MCF 10A (cell line): Measurements from ENCODE around the gene RPAP2. TPM values are rescaled to one million over a fixed set of nuclear protein-coding genes. Genes with fewer than 3 reads are reported as not detected.

ENCODE experiments used
- BruUV-seq: library from RNA; stranded (reverse); fragments of 400-500 nt; replicated peaks from 2 replicates; lab custom pipeline; 2021; lab: Mats Ljungman, UMichigan
- CTCF ChIA-PET: fragments of 300-600 bp; sonication (Branson Sonifier 250); formaldehyde crosslinking; extraction: SDS; loops from one replicate; lab custom pipeline; 2021; ENCODE audit warnings: antibody characterized with exemption, inconsistent platforms; lab: Yijun Ruan, JAX
- POLR2A ChIA-PET: fragments of 300-600, 350-650 bp; sonication (Branson Sonifier 250); formaldehyde crosslinking; extraction: SDS; loops from one replicate; lab custom pipeline; 2020; ENCODE audit warnings: antibody characterized with exemption, inconsistent platforms; lab: Yijun Ruan, JAX
- DNase-seq: peaks from one replicate; pipeline ENCODE4 v3.0.0-alpha.2; 2018; ENCODE audit not compliant: unreplicated experiment
- H3K27ac Mint-ChIP-seq: one replicate; pipeline ENCODE4 v1.8.0; 2022; ENCODE audit warnings: mild to moderate bottlenecking, low read depth, mixed read lengths; ENCODE audit not compliant: unreplicated experiment
- H3K27me3 Mint-ChIP-seq: one replicate; pipeline ENCODE4 v1.8.0; 2022; ENCODE audit warnings: mixed read lengths; ENCODE audit not compliant: insufficient read depth, unreplicated experiment
- H3K36me3 Mint-ChIP-seq: one replicate; pipeline ENCODE4 v1.8.0; 2022; ENCODE audit warnings: mild to moderate bottlenecking, moderate library complexity, mixed read lengths; ENCODE audit not compliant: insufficient read depth, unreplicated experiment
- H3K4me1 Mint-ChIP-seq: one replicate; pipeline ENCODE4 v1.8.0; 2022; ENCODE audit warnings: mixed read lengths; ENCODE audit not compliant: insufficient read depth, unreplicated experiment
- H3K4me3 Mint-ChIP-seq: one replicate; pipeline ENCODE4 v1.8.0; 2022; ENCODE audit warnings: mild to moderate bottlenecking, moderate library complexity, mixed read lengths; ENCODE audit not compliant: unreplicated experiment
- H3K9me3 Mint-ChIP-seq: one replicate; pipeline ENCODE4 v1.8.0; 2022; ENCODE audit warnings: mixed read lengths; ENCODE audit not compliant: unreplicated experiment
- intact Hi-C: fragments of 100-400 bp; cut with micrococcal nuclease; formaldehyde crosslinking; loops from 2 replicates; pipeline ENCODE4 v1.14.1; 2022
- total RNA-seq: library from RNA; stranded (reverse); gene quantifications from 2 replicates; pipeline ENCODE4 v1.2.3, GENCODE V29; 2022
- TF ChIP-seq, protein P1 (sequence below): fragments of 200-600 bp; IDR thresholded peaks from one replicate; pipeline ENCODE4 v1.8.0; 2022; ENCODE audit warnings: antibody characterized with exemption, mild to moderate bottlenecking; ENCODE audit not compliant: unreplicated experiment

RPAP2 gene
- total RNA-seq, 1 experiment from 2014 or later, result 26.2 TPM

DNA sequence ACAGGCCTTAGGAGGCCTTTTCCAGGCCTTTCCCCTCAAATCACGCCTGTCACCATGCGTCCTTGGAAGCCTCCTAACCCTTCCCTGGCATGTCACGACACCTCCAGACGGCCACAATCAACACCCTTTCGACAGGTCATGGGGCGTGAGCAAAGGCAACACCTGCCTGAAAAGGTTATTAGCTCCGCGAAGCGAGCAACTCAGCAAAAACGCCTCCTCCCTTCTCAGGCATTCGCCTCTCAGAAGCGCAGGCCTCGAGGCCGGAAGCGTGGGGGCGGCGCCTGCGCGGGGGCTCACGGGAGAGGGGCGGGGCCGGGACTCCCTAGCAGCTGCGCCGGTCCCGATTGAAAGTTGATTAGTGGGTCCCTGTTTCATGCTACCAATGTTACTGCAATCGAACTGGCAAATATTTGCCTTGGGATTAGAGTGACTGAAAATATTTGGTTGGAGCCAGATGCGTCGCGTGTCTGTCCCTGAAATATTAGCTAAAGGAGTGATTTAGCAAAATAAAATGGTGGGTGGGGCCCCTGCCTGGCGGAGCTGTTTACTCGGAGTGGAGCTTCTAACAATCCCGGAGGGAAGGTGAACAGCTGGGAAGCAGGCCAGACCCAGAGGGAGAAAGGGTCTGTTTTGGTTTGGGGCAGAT, 143.0 kb downstream of the RPAP2 start:
- no peak for DNase-seq
- BruUV-seq, result no TSS peak
- POLR2A ChIA-PET, result no interaction called here
- no peak overlapping the region for H3K4me3 Mint-ChIP-seq
- H3K27me3 Mint-ChIP-seq, result no peaks in the 10 kb centered on the region
- H3K4me1 Mint-ChIP-seq, result peaks cover 8% of the 10 kb centered on the region
- TF ChIP-seq, protein P1, sequence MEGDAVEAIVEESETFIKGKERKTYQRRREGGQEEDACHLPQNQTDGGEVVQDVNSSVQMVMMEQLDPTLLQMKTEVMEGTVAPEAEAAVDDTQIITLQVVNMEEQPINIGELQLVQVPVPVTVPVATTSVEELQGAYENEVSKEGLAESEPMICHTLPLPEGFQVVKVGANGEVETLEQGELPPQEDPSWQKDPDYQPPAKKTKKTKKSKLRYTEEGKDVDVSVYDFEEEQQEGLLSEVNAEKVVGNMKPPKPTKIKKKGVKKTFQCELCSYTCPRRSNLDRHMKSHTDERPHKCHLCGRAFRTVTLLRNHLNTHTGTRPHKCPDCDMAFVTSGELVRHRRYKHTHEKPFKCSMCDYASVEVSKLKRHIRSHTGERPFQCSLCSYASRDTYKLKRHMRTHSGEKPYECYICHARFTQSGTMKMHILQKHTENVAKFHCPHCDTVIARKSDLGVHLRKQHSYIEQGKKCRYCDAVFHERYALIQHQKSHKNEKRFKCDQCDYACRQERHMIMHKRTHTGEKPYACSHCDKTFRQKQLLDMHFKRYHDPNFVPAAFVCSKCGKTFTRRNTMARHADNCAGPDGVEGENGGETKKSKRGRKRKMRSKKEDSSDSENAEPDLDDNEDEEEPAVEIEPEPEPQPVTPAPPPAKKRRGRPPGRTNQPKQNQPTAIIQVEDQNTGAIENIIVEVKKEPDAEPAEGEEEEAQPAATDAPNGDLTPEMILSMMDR, result no peak
- intact Hi-C loops, result no loop called here
- H3K9me3 Mint-ChIP-seq, result no peaks in the 10 kb centered on the region
- no peaks in the 10 kb centered on the region for H3K36me3 Mint-ChIP-seq
- H3K27ac Mint-ChIP-seq, result no peak overlapping the region
- CTCF ChIA-PET, result interaction anchor here (0.6 to 0.7 kb wide), 3 partner anchors 18 to 914 kb away, joined by 3 to 4 read pairs (median 3); no protein-coding TSS in a partner anchor

DNA sequence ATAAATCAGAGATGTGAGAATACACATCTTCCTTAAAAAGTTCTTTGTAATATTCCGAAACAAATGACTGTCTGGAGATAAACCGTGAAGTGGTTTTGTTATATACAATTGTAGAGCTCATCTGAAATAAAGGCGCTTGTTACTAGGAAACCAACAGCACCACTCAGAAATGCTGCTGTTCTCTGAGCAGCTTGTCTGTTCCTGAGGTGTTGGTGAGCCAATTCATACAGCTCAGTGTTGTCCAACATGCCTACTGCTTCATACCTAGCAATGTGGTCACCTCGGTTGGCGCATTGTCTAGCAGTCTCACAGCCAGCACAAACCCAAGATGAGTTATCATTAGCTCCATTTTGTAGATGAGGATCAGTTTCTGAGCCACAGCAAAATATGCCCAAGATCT, 143.5 kb downstream of the RPAP2 start:
- ChIA-PET POLR2A (no interaction called here), CTCF (interaction anchor here (0.6 to 0.7 kb wide), 2 partner anchors 18 to 915 kb away, joined by 3 to 4 read pairs; no protein-coding TSS in a partner anchor)
- H3K4me1 Mint-ChIP-seq, result peaks cover 11% of the 10 kb centered on the region
- no peaks in the 10 kb centered on the region for H3K9me3 Mint-ChIP-seq
- no peaks in the 10 kb centered on the region for H3K36me3 Mint-ChIP-seq
- TF ChIP-seq, protein P1, result no peak
- no TSS peak for BruUV-seq
- H3K4me3 Mint-ChIP-seq, result no peak overlapping the region
- no peaks in the 10 kb centered on the region for H3K27me3 Mint-ChIP-seq
- H3K27ac Mint-ChIP-seq, result no peak overlapping the region
- intact Hi-C loops, result no loop called here
- DNase-seq, result no peak

DNA sequence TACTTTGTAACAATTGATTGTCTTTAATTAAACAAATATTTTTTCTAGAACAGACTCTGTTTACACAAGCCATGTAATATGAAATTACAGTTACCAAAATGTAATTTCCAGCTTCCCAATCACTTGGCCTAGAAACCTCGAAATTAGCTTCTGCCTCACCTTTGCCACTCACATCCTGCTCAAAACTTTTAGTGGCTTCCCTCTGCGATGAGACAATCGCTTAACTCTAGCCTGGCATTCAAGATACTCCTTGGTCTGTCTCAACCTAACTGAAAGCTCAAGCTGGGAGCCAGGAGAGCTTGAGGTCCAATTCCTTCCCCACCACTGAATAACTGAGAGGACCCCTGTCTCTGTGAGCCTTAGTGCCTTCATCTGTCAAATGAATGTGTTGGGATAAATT, 145.0 kb downstream of the RPAP2 start:
- Mint-ChIP-seq H3K9me3 (no peaks in the 10 kb centered on the region), H3K4me3 (no peak overlapping the region), H3K36me3 (no peaks in the 10 kb centered on the region), H3K27me3 (no peaks in the 10 kb centered on the region), H3K27ac (no peak overlapping the region), H3K4me1 (peaks cover 17% of the 10 kb centered on the region)
- no TSS peak for BruUV-seq
- TF ChIP-seq, protein P1, result no peak
- DNase-seq, result no peak
- intact Hi-C loops, result no loop called here
- ChIA-PET CTCF (interaction anchor here (0.7 kb wide), 2 partner anchors 35 to 445 kb away, joined by 3 read pairs; no protein-coding TSS in a partner anchor), POLR2A (no interaction called here)

DNA sequence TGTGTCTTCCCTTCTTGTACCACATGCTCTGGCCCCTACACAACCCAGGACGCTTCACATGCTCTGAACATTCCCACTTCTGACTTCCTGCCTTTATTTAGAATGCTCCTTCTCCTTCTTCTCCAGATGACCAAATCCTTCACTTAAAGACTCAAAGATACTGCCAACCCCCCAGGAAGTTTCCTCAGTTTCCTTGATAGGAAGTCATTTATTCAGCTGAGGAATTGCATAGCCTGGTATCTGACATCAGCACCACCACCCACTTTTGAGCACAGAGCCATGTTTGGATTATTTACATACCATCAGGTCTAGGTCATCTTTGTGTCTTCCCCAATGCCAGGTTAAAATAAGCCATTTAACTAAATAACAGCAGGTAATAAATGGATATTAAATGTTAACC, 145.5 kb downstream of the RPAP2 start:
- Mint-ChIP-seq H3K27me3 (no peaks in the 10 kb centered on the region), H3K4me1 (peaks cover 17% of the 10 kb centered on the region), H3K4me3 (no peak overlapping the region), H3K27ac (no peak overlapping the region), H3K9me3 (no peaks in the 10 kb centered on the region), H3K36me3 (no peaks in the 10 kb centered on the region)
- BruUV-seq, result no TSS peak
- DNase-seq, result no peak
- intact Hi-C loops, result no loop called here
- TF ChIP-seq, protein P1, result no peak
- CTCF ChIA-PET, result interaction anchor here (0.5 to 0.7 kb wide), 3 partner anchors 36 to 165 kb away, joined by 3 read pairs; no protein-coding TSS in a partner anchor
- POLR2A ChIA-PET, result no interaction called here
